HCT116 (cell line): Measurements from ENCODE around the gene PLK5. TPM values are rescaled to one million over a fixed set of nuclear protein-coding genes. Genes with fewer than 3 reads are reported as not detected.

ENCODE experiments used
- ATAC-seq: fragments of 200-7000 bp; cut with Tn5 transposase; 2 replicates; pipeline ENCODE4 v1.9.1; 2020; ENCODE audit warnings: mild to moderate bottlenecking, moderate library complexity
- BruUV-seq: library from RNA; stranded (reverse); fragments of 400-500 nt; replicated peaks from 2 replicates; lab custom pipeline; 2021; lab: Mats Ljungman, UMichigan
- CTCF ChIA-PET: fragments of 300-600 bp; sonication (Branson Sonifier 250); formaldehyde crosslinking; loops from one replicate; lab custom pipeline; 2021; ENCODE audit warnings: antibody characterized with exemption; lab: Charles Lee
- POLR2A ChIA-PET: fragments of 300-600, 350-600 bp; sonication (Branson Sonifier 250); formaldehyde crosslinking; loops from one replicate; lab custom pipeline; 2021; ENCODE audit warnings: antibody characterized with exemption; lab: Charles Lee
- RAD21 ChIA-PET, 2 experiments: fragments of 300-600 bp; sonication (Branson Sonifier 250); formaldehyde crosslinking; loops; one replicate each; lab custom pipeline; 2023; ENCODE audit warnings: low total read pairs in 2 of 2; ENCODE audit not compliant: uncharacterized antibody in 2 of 2, unreplicated experiment in 2 of 2, low non-redundant PET in 1 of 2; lab: Charles Lee
- DNase-seq: peaks from one replicate; pipeline ENCODE4 v3.0.0-alpha.2; 2010; ENCODE audit warnings: low read depth, low spot score
- H2AFZ ChIP-seq: fragments of 200-600 bp; shearing (Covaris generic), sonication (generic); 2 replicates; pipeline ENCODE4 v1.6.1; 2017; ENCODE audit warnings: low read depth, mixed run types, mixed read lengths, antibody characterized with exemption, low read length; ENCODE audit not compliant: poor library complexity, severe bottlenecking
- H3K27ac ChIP-seq: 2 replicates; pipeline ENCODE4 v1.5.1; 2012; ENCODE audit warnings: low read depth, low read length
- H3K27me3 ChIP-seq: fragments of 200-600 bp; sonication (generic); 2 replicates; pipeline ENCODE4 v1.6.1; 2016; ENCODE audit warnings: mixed run types, low read length, mixed read lengths; ENCODE audit not compliant: insufficient read depth
- H3K36me3 ChIP-seq, 2 experiments: fragments of 200-500 bp in 1 of 2; fragments of 200-600 bp in 1 of 2; sonication (Bioruptor generic) in 1 of 2; sonication (generic) in 1 of 2; 2 replicates each; pipeline versions ENCODE4 v1.5.1 to v1.6.1; 2014 to 2016; ENCODE audit warnings: low read length in 2 of 2, inconsistent platforms in 1 of 2, mixed read lengths in 1 of 2, mixed run types in 1 of 2; ENCODE audit not compliant: insufficient read depth in 2 of 2, control insufficient read depth in 1 of 2
- H3K4me1 ChIP-seq, 2 experiments: fragments of 200-600 bp in 1 of 2; sonication (generic) in 1 of 2; 2 replicates each; pipeline versions ENCODE4 v1.5.1 to v1.6.1; 2012 to 2017; ENCODE audit warnings: low read length in 2 of 2, inconsistent platforms in 1 of 2, mild to moderate bottlenecking in 1 of 2, mixed read lengths in 1 of 2, mixed run types in 1 of 2, moderate library complexity in 1 of 2; ENCODE audit not compliant: insufficient read depth in 2 of 2, control insufficient read depth in 1 of 2
- H3K4me2 ChIP-seq: fragments of 200-600 bp; sonication (generic); 2 replicates; pipeline ENCODE4 v1.6.1; 2017; ENCODE audit warnings: mixed run types, low read length, mixed read lengths
- H3K4me3 ChIP-seq, 2 experiments: fragments of 200-600 bp in 1 of 2; sonication (generic) in 1 of 2; replicated peaks in 1 of 2; 2 replicates each; pipeline ENCODE4 v1.5.1; 2011 to 2016; ENCODE audit warnings: low read length in 2 of 2, control low read depth in 1 of 2, low read depth in 1 of 2, mild to moderate bottlenecking in 1 of 2, mixed read lengths in 1 of 2, mixed run types in 1 of 2
- H3K79me2 ChIP-seq: fragments of 200-600 bp; sonication (generic); 2 replicates; pipeline ENCODE4 v1.6.1; 2017; ENCODE audit warnings: mild to moderate bottlenecking, mixed run types, low read length, moderate library complexity, mixed read lengths; ENCODE audit not compliant: insufficient read depth
- H3K9ac ChIP-seq: fragments of 200-600 bp; sonication (generic); 2 replicates; pipeline ENCODE4 v1.6.1; 2016; ENCODE audit warnings: low read length, mixed read lengths
- H3K9me2 ChIP-seq: fragments of 200-600 bp; sonication (generic), shearing (Covaris generic); 2 replicates; pipeline ENCODE4 v1.6.1; 2017; ENCODE audit warnings: mixed run types, mild to moderate bottlenecking, moderate library complexity; ENCODE audit not compliant: insufficient read depth
- H3K9me3 ChIP-seq, 2 experiments: fragments of 200-500 bp in 1 of 2; fragments of 200-600 bp in 1 of 2; sonication (Bioruptor generic) in 1 of 2; sonication (generic) in 1 of 2; 2 replicates each; pipeline ENCODE4 v1.6.1; 2014 to 2017; ENCODE audit warnings: low read length in 2 of 2, mixed read lengths in 2 of 2, inconsistent platforms in 1 of 2, low read depth in 1 of 2, mild to moderate bottlenecking in 1 of 2, mixed run types in 1 of 2, moderate library complexity in 1 of 2; ENCODE audit not compliant: control insufficient read depth in 1 of 2, insufficient read depth in 1 of 2
- H4K20me1 ChIP-seq: fragments of 200-600 bp; sonication (generic), shearing (Covaris generic); 2 replicates; pipeline ENCODE4 v1.6.1; 2017; ENCODE audit warnings: mixed run types, mild to moderate bottlenecking, moderate library complexity; ENCODE audit not compliant: insufficient read depth
- CBX3 ChIP-seq: IDR thresholded peaks from 2 replicates; pipeline ENCODE4 v1.6.1; 2012; ENCODE audit warnings: low read depth
- CEBPB ChIP-seq: IDR thresholded peaks from 2 replicates; pipeline ENCODE4 v1.6.1; 2012; ENCODE audit warnings: low read depth
- EGR1 ChIP-seq: IDR thresholded peaks from 2 replicates; pipeline ENCODE4 v1.6.1; 2012; ENCODE audit warnings: low read depth
- EZH2 ChIP-seq: fragments of 200-600 bp; sonication (generic); IDR thresholded peaks from 2 replicates; pipeline ENCODE4 v1.6.1; 2017; ENCODE audit warnings: antibody characterized with exemption, mixed run types
- EZH2phosphoT487 ChIP-seq: fragments of 200-600 bp; IDR thresholded peaks from 2 replicates; pipeline ENCODE4 v1.6.1; 2018; ENCODE audit warnings: antibody characterized with exemption, borderline replicate concordance
- FOSL1 ChIP-seq: IDR thresholded peaks from 2 replicates; pipeline ENCODE4 v1.6.1; 2012; ENCODE audit warnings: low read depth
- JUND ChIP-seq: IDR thresholded peaks from 2 replicates; pipeline ENCODE4 v1.6.1; 2012
- MAX ChIP-seq: IDR thresholded peaks from 2 replicates; pipeline ENCODE4 v1.6.1; 2012
- POLR2A ChIP-seq: IDR thresholded peaks from 2 replicates; pipeline ENCODE4 v1.7.0; 2011; ENCODE audit warnings: borderline replicate concordance; ENCODE audit not compliant: insufficient read depth, insufficient read length; ENCODE audit errors: extremely low read depth
- POLR2AphosphoS5 ChIP-seq: IDR thresholded peaks from 2 replicates; pipeline ENCODE4 v1.6.1; 2011; ENCODE audit warnings: mild to moderate bottlenecking, low read depth, low read length, moderate library complexity
- RAD21 ChIP-seq: IDR thresholded peaks from 2 replicates; pipeline ENCODE4 v1.6.1; 2012; ENCODE audit warnings: low read depth, mild to moderate bottlenecking
- REST ChIP-seq: IDR thresholded peaks from 2 replicates; pipeline ENCODE4 v1.6.1; 2012; ENCODE audit warnings: low read depth
- SIN3A ChIP-seq: IDR thresholded peaks from 2 replicates; pipeline ENCODE4 v1.6.1; 2012; ENCODE audit warnings: low read depth
- SP1 ChIP-seq: IDR thresholded peaks from 2 replicates; pipeline ENCODE4 v1.6.1; 2012; ENCODE audit warnings: low read depth
- SRF ChIP-seq: IDR thresholded peaks from 2 replicates; pipeline ENCODE4 v1.6.1; 2012; ENCODE audit warnings: low read depth
- TCF7L2 ChIP-seq: IDR thresholded peaks from 2 replicates; pipeline ENCODE4 v1.7.0; 2011; ENCODE audit warnings: borderline replicate concordance, inconsistent platforms; ENCODE audit not compliant: insufficient read depth, insufficient read length; ENCODE audit errors: extremely low read depth
- YY1 ChIP-seq: IDR thresholded peaks from 2 replicates; pipeline ENCODE4 v1.6.1; 2011; ENCODE audit warnings: low read length, low read depth, moderate library complexity, mild to moderate bottlenecking; ENCODE audit not compliant: insufficient replicate concordance; ENCODE audit errors: extremely low read depth
- ZBTB33 ChIP-seq: IDR thresholded peaks from 2 replicates; pipeline ENCODE4 v1.6.1; 2011; ENCODE audit warnings: mild to moderate bottlenecking, low read length, moderate library complexity; ENCODE audit not compliant: insufficient replicate concordance; ENCODE audit errors: extremely low read depth
- ZFX ChIP-seq: fragments of 450-650 bp; IDR thresholded peaks from 2 replicates; pipeline ENCODE4 v1.6.1; 2017
- ZNF274 ChIP-seq: fragments of 200-500 bp; sonication (Bioruptor generic); IDR thresholded peaks from 2 replicates; pipeline ENCODE4 v1.6.1; 2014; ENCODE audit warnings: mild to moderate bottlenecking, low read depth, low read length, inconsistent platforms
- intact Hi-C: fragments of 100-400 bp; cut with micrococcal nuclease; formaldehyde crosslinking; loops from 2 replicates; pipeline ENCODE4 v1.10.0; 2022
- total RNA-seq: library from RNA; stranded (reverse); gene quantifications from one replicate; pipeline ENCODE4 v1.2.1, GENCODE V29; 2021; ENCODE audit not compliant: unreplicated experiment

The PLK5 gene
- total RNA-seq, 1 experiment from 2014 or later: not detected

- no peaks in the 10 kb centered on the region for H3K9me3 ChIP-seq
- H3K27ac ChIP-seq: no peak overlapping the region
- peaks cover 10% of the 10 kb centered on the region; the same call in 1 of the 2 replicates for H3K79me2 ChIP-seq
- H4K20me1 ChIP-seq: no peaks in the 10 kb centered on the region
- H3K4me1 ChIP-seq: peaks cover 16 to 39% of the 10 kb centered on the region in 2 experiments
- no peak for ATAC-seq
- H3K4me3 ChIP-seq: no peak overlapping the region
- no peaks in the 10 kb centered on the region for H3K27me3 ChIP-seq
- RAD21 ChIA-PET: no interaction called here
- no peak for DNase-seq
- BruUV-seq: no TSS peak
- POLR2A ChIA-PET: no interaction called here
- H3K9ac ChIP-seq: no peak overlapping the region
- intact Hi-C loops: no loop called here
- TF ChIP-seq MAX (no peak), ZFX (no peak), JUND (no peak), EGR1 (no peak), EZH2phosphoT487 (no peak), YY1 (no peak), FOSL1 (no peak), ZBTB33 (no peak), EZH2 (no peak), POLR2AphosphoS5 (no peak), SRF (no peak), CEBPB (no peak), SIN3A (no peak), TCF7L2 (no peak), REST (no peak), ZNF274 (no peak), RAD21 (no peak), POLR2A (no peak), CBX3 (no peak), SP1 (no peak)
- CTCF ChIA-PET: interaction anchor here (0.6 kb wide), 1 partner anchor 177 kb away, joined by 3 read pairs; no protein-coding TSS in a partner anchor
- H3K4me2 ChIP-seq: no peak overlapping the region
- no peaks in the 10 kb centered on the region for H3K9me2 ChIP-seq
- H2AFZ ChIP-seq: no peak overlapping the region
- no peaks in the 10 kb centered on the region for H3K36me3 ChIP-seq
These were observed 8.7 kb upstream of the PLK5 start for GRCh38 chr19:1514986-1515721.
